LNCaP clone FGC (cell line): ENCODE results near the gene POLN.
"Not testable (repeated sequence)": the region's sequence is repeated elsewhere in the genome, so short reads cannot be mapped to it uniquely, and the experiment has no call there.

Experiments used
- DNase-seq: peaks from one replicate; pipeline ENCODE4 v3.0.0-alpha.2; 2011; ENCODE audit warnings: low read depth
- H3K4me3 ChIP-seq: 2 replicates; pipeline ENCODE4 v1.5.1; 2011; ENCODE audit warnings: mild to moderate bottlenecking, low read depth, low read length, control low read depth
- TF ChIP-seq, protein P1 (sequence below): IDR thresholded peaks from 2 replicates; pipeline ENCODE4 v1.5.1; 2012; ENCODE audit warnings: mild to moderate bottlenecking; ENCODE audit not compliant: control insufficient read depth, insufficient read depth; ENCODE audit errors: extremely low read depth

Gene POLN

DNA sequence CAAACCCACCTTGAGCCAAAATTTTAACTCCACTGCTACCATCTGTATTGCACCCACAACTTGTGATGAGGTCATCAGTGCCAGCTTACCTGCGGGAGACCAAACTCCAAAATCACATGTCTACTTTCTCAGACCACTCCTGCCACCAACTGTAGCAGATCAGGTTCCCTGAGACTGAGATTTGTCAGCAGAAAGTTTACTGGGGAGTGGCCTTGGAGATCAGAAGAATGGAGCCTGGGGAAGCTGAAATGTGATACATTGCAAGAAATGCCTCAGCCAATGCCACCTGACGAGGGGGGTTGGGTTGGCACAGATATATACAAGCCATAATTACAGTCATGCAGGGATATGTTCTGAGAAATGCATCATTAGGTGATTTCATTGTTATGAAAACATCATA lies 19.1 kb downstream of the POLN start:
- TF ChIP-seq, protein P1, sequence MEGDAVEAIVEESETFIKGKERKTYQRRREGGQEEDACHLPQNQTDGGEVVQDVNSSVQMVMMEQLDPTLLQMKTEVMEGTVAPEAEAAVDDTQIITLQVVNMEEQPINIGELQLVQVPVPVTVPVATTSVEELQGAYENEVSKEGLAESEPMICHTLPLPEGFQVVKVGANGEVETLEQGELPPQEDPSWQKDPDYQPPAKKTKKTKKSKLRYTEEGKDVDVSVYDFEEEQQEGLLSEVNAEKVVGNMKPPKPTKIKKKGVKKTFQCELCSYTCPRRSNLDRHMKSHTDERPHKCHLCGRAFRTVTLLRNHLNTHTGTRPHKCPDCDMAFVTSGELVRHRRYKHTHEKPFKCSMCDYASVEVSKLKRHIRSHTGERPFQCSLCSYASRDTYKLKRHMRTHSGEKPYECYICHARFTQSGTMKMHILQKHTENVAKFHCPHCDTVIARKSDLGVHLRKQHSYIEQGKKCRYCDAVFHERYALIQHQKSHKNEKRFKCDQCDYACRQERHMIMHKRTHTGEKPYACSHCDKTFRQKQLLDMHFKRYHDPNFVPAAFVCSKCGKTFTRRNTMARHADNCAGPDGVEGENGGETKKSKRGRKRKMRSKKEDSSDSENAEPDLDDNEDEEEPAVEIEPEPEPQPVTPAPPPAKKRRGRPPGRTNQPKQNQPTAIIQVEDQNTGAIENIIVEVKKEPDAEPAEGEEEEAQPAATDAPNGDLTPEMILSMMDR, result no peak
- no peak for DNase-seq
- H3K4me3 ChIP-seq, result no peak overlapping the region

DNA sequence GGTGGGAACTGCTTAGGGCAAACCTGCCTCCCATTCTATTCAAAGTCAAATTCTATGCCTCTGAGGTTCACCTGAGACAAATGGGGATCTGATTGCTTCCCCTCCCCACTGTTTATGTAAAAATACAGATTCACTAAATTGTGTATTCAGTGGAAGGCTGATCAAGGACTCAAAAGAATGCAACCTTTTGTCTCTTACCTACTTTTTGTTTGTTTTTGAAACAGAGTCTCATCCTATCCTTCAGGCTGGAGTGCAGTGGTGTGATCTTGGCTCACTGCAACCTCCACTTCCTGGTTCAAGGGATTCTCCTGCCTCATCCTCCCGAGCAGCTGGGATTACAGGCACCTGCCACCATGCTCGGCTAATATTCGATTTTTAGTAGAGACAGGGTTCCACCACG lies 20.5 kb downstream of the POLN start:
- DNase-seq, result not testable (repeated sequence)

DNA sequence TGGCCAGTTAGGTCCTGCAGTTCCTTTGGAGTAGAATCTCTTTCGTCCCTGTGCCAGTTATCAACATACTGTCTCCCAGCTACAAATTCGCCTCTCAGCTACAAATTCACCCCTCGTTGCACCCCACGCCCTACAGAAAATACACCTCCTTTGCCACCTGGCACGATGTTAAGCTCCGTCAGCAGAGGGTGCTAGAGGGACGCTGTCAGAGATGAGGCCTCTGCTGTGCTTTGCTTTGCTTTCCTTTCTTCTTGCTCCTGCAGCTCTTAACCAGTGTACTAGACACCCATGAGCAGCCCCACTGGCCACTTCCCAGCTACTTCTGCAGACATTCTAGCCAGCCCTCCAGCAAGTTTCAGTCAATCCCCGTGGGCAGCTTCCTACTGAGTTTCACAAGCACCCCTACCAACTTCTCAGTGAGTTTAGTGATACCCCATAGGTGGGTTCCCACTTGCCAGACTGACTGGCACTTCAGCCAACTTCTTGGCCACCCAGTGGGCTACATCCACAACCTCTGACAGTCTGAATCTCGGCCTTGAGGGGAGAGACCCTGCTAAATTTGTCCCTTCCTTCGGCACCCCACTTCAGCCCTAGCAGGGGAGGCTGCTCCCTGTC lies 21.8 kb downstream of the POLN start:
- DNase-seq, result no peak
- TF ChIP-seq, protein P1, result peak; percentile 97
- no peak overlapping the region for H3K4me3 ChIP-seq

More for the DNA sequence above, 20.5 kb downstream of the POLN start:
- not testable (repeated sequence) for H3K4me3 ChIP-seq

DNA sequence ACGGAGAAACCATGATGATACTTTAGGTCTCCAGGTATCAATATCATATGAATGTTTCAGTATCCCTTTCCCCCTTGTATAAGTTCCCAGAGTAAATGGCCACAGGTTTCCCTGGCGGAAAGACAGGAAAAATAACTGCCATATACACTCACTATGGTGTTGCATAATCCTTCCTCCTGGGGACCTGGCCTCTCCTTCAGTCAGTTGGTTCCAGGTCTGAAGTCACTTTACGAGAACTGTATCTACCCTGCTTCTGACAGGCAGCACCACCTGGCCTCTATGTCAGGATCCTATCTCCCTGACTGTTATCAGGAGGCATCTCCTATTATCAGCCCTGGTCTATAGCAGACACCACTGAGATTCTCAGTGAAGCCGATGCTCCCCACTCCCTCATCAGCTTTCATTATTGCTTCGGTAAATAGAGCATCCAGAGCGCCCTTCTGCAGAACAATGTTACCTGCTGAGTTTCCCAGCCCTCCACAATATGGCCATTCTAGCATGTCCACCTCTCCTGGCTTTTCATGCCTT lies 22.6 kb downstream of the POLN start:
- H3K4me3 ChIP-seq, result no peak overlapping the region
- DNase-seq, result no peak
- TF ChIP-seq, protein P1, result no peak

DNA sequence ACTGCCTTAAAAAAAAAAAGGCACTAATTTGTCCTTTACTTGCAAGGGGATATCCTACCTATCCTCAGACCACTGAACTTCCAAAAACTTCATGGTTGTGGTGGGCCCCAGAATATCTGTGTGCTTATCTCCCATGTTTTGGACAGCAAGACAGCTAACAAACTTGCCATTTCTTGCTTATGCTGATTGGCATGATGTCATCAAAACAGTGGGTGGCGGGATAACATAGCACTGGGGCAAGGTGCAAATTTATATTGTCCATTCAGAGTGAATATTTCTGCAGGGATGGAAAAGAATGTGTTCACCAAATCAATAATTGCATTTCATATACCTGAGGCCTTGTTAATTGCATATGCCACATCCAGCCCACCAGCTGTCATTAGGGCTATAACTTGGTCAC lies 23.5 kb downstream of the POLN start:
- TF ChIP-seq, protein P1, result no peak
- H3K4me3 ChIP-seq, result no peak overlapping the region
- no peak for DNase-seq

DNA sequence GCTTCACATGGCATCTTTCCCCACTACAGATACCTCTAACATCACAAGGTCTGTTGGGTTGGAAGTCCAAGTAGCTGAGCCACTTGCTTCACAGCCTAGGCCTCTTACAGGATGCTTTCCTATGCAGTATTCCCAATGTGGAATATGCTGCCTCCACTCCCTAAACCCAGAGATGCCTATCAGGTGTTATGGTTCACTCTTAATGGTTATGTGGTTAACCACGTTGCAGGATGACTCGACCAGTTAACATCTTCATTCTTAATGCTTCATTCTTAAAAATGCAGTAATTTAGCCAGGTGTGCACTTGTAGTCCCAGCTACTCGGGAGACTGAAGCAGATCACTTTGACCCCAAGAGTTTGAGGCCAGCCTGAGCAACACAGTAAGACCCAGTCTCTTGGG lies 24.2 kb downstream of the POLN start:
- no peak overlapping the region for H3K4me3 ChIP-seq
- no peak for DNase-seq
- TF ChIP-seq, protein P1, result no peak

DNA sequence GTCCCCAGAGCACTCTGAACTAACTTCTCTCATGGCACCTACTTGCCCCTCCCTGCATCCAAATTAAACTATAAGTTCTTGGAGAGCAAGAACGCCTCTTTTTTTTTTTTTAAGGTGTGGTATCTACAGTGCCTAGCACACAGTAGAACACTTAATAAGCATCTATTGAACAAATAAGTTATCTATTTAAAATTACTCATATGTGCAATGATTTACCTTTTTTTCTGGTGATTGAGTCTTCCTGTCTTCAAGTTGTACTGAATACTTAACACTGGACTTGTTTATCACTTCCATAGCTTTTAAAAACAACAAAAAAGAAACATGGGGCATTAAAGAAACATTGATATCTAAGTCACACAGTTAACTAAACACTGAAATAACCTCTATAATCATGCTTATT lies 29.1 kb downstream of the POLN start:
- H3K4me3 ChIP-seq, result no peak overlapping the region
- TF ChIP-seq, protein P1, result no peak
- DNase-seq, result no peak

DNA sequence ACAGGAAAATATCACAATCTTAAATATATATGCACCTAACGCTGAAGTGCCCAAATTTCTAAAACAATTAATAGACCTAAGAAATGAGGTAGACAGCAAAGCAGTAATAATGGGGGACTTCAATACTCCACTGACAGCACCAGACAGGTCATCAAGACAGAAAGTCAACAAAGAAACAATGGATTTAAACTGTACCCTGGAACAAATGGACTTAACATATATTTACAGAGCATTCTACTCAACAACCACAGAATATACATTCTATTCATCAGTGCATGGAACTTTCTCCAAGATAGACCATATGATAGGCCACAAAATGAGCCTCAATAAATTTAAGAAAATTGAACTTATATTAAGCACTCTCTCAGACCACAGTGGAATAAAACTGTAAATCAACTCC lies 39.1 kb downstream of the POLN start:
- not testable (repeated sequence) for H3K4me3 ChIP-seq

More for the DNA sequence above, 39.1 kb downstream of the POLN start:
- not testable (repeated sequence) for DNase-seq
